GM21381 (cell line): ENCODE measurements around the gene MAFG.
A peak's percentile ranks its signal among the peaks of the same experiment; 100 is the strongest.

Source experiments
- ATAC-seq: cut with Tn5 transposase; IDR thresholded peaks from one replicate; pipeline ENCODE4 v1.9.1; 2021; ENCODE audit warnings: mild to moderate bottlenecking, moderate library complexity; ENCODE audit not compliant: unreplicated experiment

MAFG gene

GRCh38 chr17:81927653-81928543, at the start of gene MAFG:
Gene MAFG, minus strand, starts transcription at chr17:81927735. Its CDS starts 4,550 bp downstream, at chr17:81923185.
- peak; percentile 59 for ATAC-seq

- ATAC-seq, result no peak
These were observed 49.0 kb upstream of the MAFG start for GRCh38 chr17:81976332-81977210.

GRCh38 chr17:81973432-81973831, 45.9 kb upstream of the MAFG start:
- no peak for ATAC-seq

- ATAC-seq, result no peak
These were observed 41.6 kb upstream of the MAFG start for GRCh38 chr17:81968850-81969812.

- ATAC-seq, result no peak
These were observed 40.8 kb upstream of the MAFG start for GRCh38 chr17:81968396-81968745.

- ATAC-seq, result no peak
These were observed 40.2 kb upstream of the MAFG start for GRCh38 chr17:81967533-81968395.

- ATAC-seq, result no peak
These were observed 39.7 kb upstream of the MAFG start for GRCh38 chr17:81967244-81967532.

GRCh38 chr17:81966343-81967243, 39.1 kb upstream of the MAFG start:
- ATAC-seq, result no peak

GRCh38 chr17:81964081-81964849, 36.7 kb upstream of the MAFG start:
- no peak for ATAC-seq

- no peak for ATAC-seq
These were observed 35.2 kb upstream of the MAFG start for GRCh38 chr17:81962499-81963441.

GRCh38 chr17:81961521-81962498, 34.3 kb upstream of the MAFG start:
- no peak for ATAC-seq

GRCh38 chr17:81961087-81961511, 33.6 kb upstream of the MAFG start, which contains the start of gene NOTUM:
Gene NOTUM, minus strand, starts transcription at chr17:81961187. Its CDS starts 278 bp downstream, at chr17:81960909.
- ATAC-seq, result no peak

- ATAC-seq, result no peak
These were observed 32.8 kb upstream of the MAFG start for GRCh38 chr17:81960130-81960958.

- peak; percentile 70 for ATAC-seq
These were observed 32.0 kb upstream of the MAFG start for GRCh38 chr17:81959362-81960129.
